Hematopoietic multipotent progenitor cell treated with erythropoietin and hydrocortisone succinate and interleukin-3 and kit ligand, for 6 days (in vitro differentiated cells): ENCODE results near the gene PPP2R2C.
A peak's percentile ranks its signal among the peaks of the same experiment; 100 is the strongest.

Experiments used
- DNase-seq: peaks from one replicate; pipeline ENCODE4 v3.0.0-alpha.2; 2015

Gene PPP2R2C

GRCh38 chr4:6375620-6376295 is 96.7 kb downstream of the PPP2R2C start:
- DNase-seq: no peak

GRCh38 chr4:6374575-6374974 is 97.8 kb downstream of the PPP2R2C start:
- no peak for DNase-seq

- DNase-seq: no peak
Measured at GRCh38 chr4:6373541-6374410, 98.6 kb downstream of the PPP2R2C start.

- DNase-seq: peak; percentile 61
Measured at GRCh38 chr4:6372649-6373525, 99.5 kb downstream of the PPP2R2C start.

GRCh38 chr4:6371812-6372211 is 100.6 kb downstream of the PPP2R2C start:
- DNase-seq: no peak

GRCh38 chr4:6371271-6371670 is 101.1 kb downstream of the PPP2R2C start:
- DNase-seq: no peak

GRCh38 chr4:6369924-6370645 is 102.3 kb downstream of the PPP2R2C start:
- DNase-seq: no peak

- no peak for DNase-seq
Measured at GRCh38 chr4:6369511-6369910, 102.9 kb downstream of the PPP2R2C start.

- no peak for DNase-seq
Measured at GRCh38 chr4:6369035-6369434, 103.4 kb downstream of the PPP2R2C start.

GRCh38 chr4:6368601-6369000 is 103.8 kb downstream of the PPP2R2C start:
- DNase-seq: no peak

GRCh38 chr4:6368096-6368495 is 104.3 kb downstream of the PPP2R2C start:
- DNase-seq: no peak

- no peak for DNase-seq
Measured at GRCh38 chr4:6367371-6367851, 105.0 kb downstream of the PPP2R2C start.

GRCh38 chr4:6366581-6366980 is 105.8 kb downstream of the PPP2R2C start:
- no peak for DNase-seq

- no peak for DNase-seq
Measured at GRCh38 chr4:6365545-6366086, 106.8 kb downstream of the PPP2R2C start.

GRCh38 chr4:6364581-6364980 is 107.8 kb downstream of the PPP2R2C start:
- no peak for DNase-seq

- DNase-seq: no peak
Measured at GRCh38 chr4:6364146-6364545, 108.3 kb downstream of the PPP2R2C start.

- DNase-seq: peak; percentile 59
Measured at GRCh38 chr4:6362896-6363295, 109.5 kb downstream of the PPP2R2C start.

GRCh38 chr4:6362243-6362885 is 110.0 kb downstream of the PPP2R2C start:
- DNase-seq: no peak

GRCh38 chr4:6361076-6361784 is 111.2 kb downstream of the PPP2R2C start:
- no peak for DNase-seq

- no peak for DNase-seq
Measured at GRCh38 chr4:6360385-6360784, 112.0 kb downstream of the PPP2R2C start.
